ENCODE measurements around the gene ABCC11.
"Not testable (repeated sequence)": the region's sequence is repeated elsewhere in the genome, so short reads cannot be mapped to it uniquely, and the experiment has no call there.

ABCC11 gene

GRCh38 chr16:48169896-48170295 is 77.4 kb downstream of the ABCC11 start:
- TF ChIP-seq ZNF274 (IDR thresholded peaks at IDR 0.05; ENCODE audit: low read depth, low read length): no peak
- no peak overlapping the region for H3K4me3 ChIP-seq (ENCODE audit: low read length)

GRCh38 chr16:48168075-48168474 is 79.3 kb downstream of the ABCC11 start:
- H3K4me3 ChIP-seq (ENCODE audit: low read length): no peak overlapping the region
- no peak for TF ChIP-seq ZNF274 (IDR thresholded peaks at IDR 0.05; ENCODE audit: low read depth, low read length)

- H3K4me3 ChIP-seq (ENCODE audit: low read length): not testable (repeated sequence)
These were observed 80.7 kb downstream of the ABCC11 start for GRCh38 chr16:48166617-48167016.

GRCh38 chr16:48165961-48166578 is 81.3 kb downstream of the ABCC11 start:
- TF ChIP-seq ZNF274 (IDR thresholded peaks at IDR 0.05; ENCODE audit: low read depth, low read length): no peak
- H3K4me3 ChIP-seq (ENCODE audit: low read length): no peak overlapping the region

GRCh38 chr16:48164907-48165715 is 82.2 kb downstream of the ABCC11 start:
- no peak for TF ChIP-seq ZNF274 (IDR thresholded peaks at IDR 0.05; ENCODE audit: low read depth, low read length)
- H3K4me3 ChIP-seq (ENCODE audit: low read length): no peak overlapping the region

- TF ChIP-seq ZNF274 (IDR thresholded peaks at IDR 0.05; ENCODE audit: low read depth, low read length): no peak
- H3K4me3 ChIP-seq (ENCODE audit: low read length): no peak overlapping the region
These were observed 84.4 kb downstream of the ABCC11 start for GRCh38 chr16:48162839-48163410.

GRCh38 chr16:48161906-48162305 is 85.4 kb downstream of the ABCC11 start:
- no peak overlapping the region for H3K4me3 ChIP-seq (ENCODE audit: low read length)
- TF ChIP-seq ZNF274 (IDR thresholded peaks at IDR 0.05; ENCODE audit: low read depth, low read length): no peak

- no peak overlapping the region for H3K4me3 ChIP-seq (ENCODE audit: low read length)
These were observed 86.8 kb downstream of the ABCC11 start for GRCh38 chr16:48160575-48160974.

GRCh38 chr16:48158296-48158695 is 89.0 kb downstream of the ABCC11 start:
- no peak for TF ChIP-seq ZNF274 (IDR thresholded peaks at IDR 0.05; ENCODE audit: low read depth, low read length)
- no peak overlapping the region for H3K4me3 ChIP-seq (ENCODE audit: low read length)

More at GRCh38 chr16:48160575-48160974, 86.8 kb downstream of the ABCC11 start:
- no peak for TF ChIP-seq ZNF274 (IDR thresholded peaks at IDR 0.05; ENCODE audit: low read depth, low read length)

GRCh38 chr16:48157794-48158193 is 89.5 kb downstream of the ABCC11 start:
- TF ChIP-seq ZNF274 (IDR thresholded peaks at IDR 0.05; ENCODE audit: low read depth, low read length): no peak
- H3K4me3 ChIP-seq (ENCODE audit: low read length): no peak overlapping the region

- H3K4me3 ChIP-seq (ENCODE audit: low read length): no peak overlapping the region
- no peak for TF ChIP-seq ZNF274 (IDR thresholded peaks at IDR 0.05; ENCODE audit: low read depth, low read length)
These were observed 90.0 kb downstream of the ABCC11 start for GRCh38 chr16:48157302-48157701.

GRCh38 chr16:48156790-48157209 is 90.5 kb downstream of the ABCC11 start:
- H3K4me3 ChIP-seq (ENCODE audit: low read length): no peak overlapping the region; the same call in 1 of the 2 replicates
- TF ChIP-seq ZNF274 (IDR thresholded peaks at IDR 0.05; ENCODE audit: low read depth, low read length): no peak

GRCh38 chr16:48155926-48156789 is 91.2 kb downstream of the ABCC11 start, which contains the start of gene ABCC12:
Gene ABCC12 (minus strand): TSS chr16:48155993. CDS start chr16:48146424, 9,569 bp downstream.
- TF ChIP-seq ZNF274 (IDR thresholded peaks at IDR 0.05; ENCODE audit: low read depth, low read length): no peak
- H3K4me3 ChIP-seq (ENCODE audit: low read length): no peak within 1 kb of the TSS; the same call in 1 of the 2 replicates

- no peak for TF ChIP-seq ZNF274 (IDR thresholded peaks at IDR 0.05; ENCODE audit: low read depth, low read length)
- no peak overlapping the region for H3K4me3 ChIP-seq (ENCODE audit: low read length)
These were observed 93.6 kb downstream of the ABCC11 start for GRCh38 chr16:48153774-48154173.
